Astrocyte (in vitro differentiated cells and primary cell): Measurements from ENCODE around the gene PNPLA3.

Experiments used
- CTCF ChIP-seq: IDR thresholded peaks from 2 replicates; pipeline ENCODE4 v1.5.1; 2011; ENCODE audit warnings: low read depth, mild to moderate bottlenecking, inconsistent platforms, low read length, moderate library complexity; ENCODE audit not compliant: insufficient read depth
- EZH2 ChIP-seq: IDR thresholded peaks from 2 replicates; pipeline ENCODE4 v1.6.1; 2012; ENCODE audit warnings: mild to moderate bottlenecking, low read length, inconsistent platforms; ENCODE audit not compliant: insufficient read depth

- TF ChIP-seq CTCF (no peak), EZH2 (no peak)
Observed at GRCh38 chr22:43969989-43970755, 46.6 kb downstream of the PNPLA3 start.
